Keratinocyte (primary cell): ENCODE data around the gene VRK1.

ENCODE experiments used
- CTCF ChIP-seq, 3 experiments: IDR thresholded peaks in 1 of 3; conservative IDR thresholded peaks in 1 of 3; optimal IDR thresholded peaks in 1 of 3; 2 replicates in 2 of 3; 3 replicates in 1 of 3; pipeline versions ENCODE3 to v1.5.1; 2011; ENCODE audit warnings: low read length in 3 of 3, mild to moderate bottlenecking in 3 of 3, moderate library complexity in 2 of 3, control low read depth in 1 of 3, inconsistent platforms in 1 of 3; ENCODE audit not compliant: insufficient read depth in 2 of 3; ENCODE audit errors: extremely low read depth in 1 of 3
- EZH2 ChIP-seq: IDR thresholded peaks from one replicate; pipeline ENCODE4 v1.6.1; 2012; ENCODE audit warnings: inconsistent platforms, mild to moderate bottlenecking, low read length, moderate library complexity

GRCh38 chr14:96928779-96929380 is 131.7 kb downstream of the VRK1 start:
- TF ChIP-seq CTCF (optimal IDR thresholded peaks at IDR 0.05 in 1 of 3, IDR thresholded peaks at IDR 0.05 in 1 of 3, conservative IDR thresholded peaks at IDR 0.05 in 1 of 3; ENCODE audit: extremely low read depth in 1 of 3, insufficient read depth in 2 of 3, low read length in 3 of 3), result no peak
- no peak for TF ChIP-seq EZH2
